K562 (cell line): Measurements from ENCODE around the gene MYPN. TPM values are rescaled to one million over a fixed set of nuclear protein-coding genes. Genes with fewer than 3 reads are reported as not detected.

Source experiments
- ATAC-seq: fragments of 200-7000 bp; cut with Tn5 transposase; 3 replicates; pipeline ENCODE4 v1.9.1; 2020; ENCODE audit warnings: moderate library complexity
- BruUV-seq: library from RNA; stranded (reverse); fragments of 400-500 nt; replicated peaks from 2 replicates; lab custom pipeline; 2021; lab: Mats Ljungman, UMichigan
- CTCF ChIA-PET: fragments of 300-600 bp; formaldehyde crosslinking; extraction: SDS; loops from one replicate; lab custom pipeline; 2021; ENCODE audit warnings: low intra/inter-chr PET ratio; lab: Yijun Ruan, JAX
- POLR2A ChIA-PET: fragments of 300-600, 350-650 bp; sonication (Branson Sonifier 250); formaldehyde crosslinking; extraction: SDS; loops from one replicate; lab custom pipeline; 2021; ENCODE audit warnings: antibody characterized with exemption, inconsistent platforms; lab: Yijun Ruan, JAX
- DNase-seq, 4 experiments: peaks; one replicate each; pipeline versions ENCODE4 v3.0.0 to v3.0.0-alpha.2; 2011 to 2018; ENCODE audit warnings: low spot score in 3 of 4, mixed read lengths in 3 of 4; ENCODE audit errors: extremely low read depth in 1 of 4
- FAIRE-seq: peaks from 2 replicates; lab custom pipeline; 2011; peaks lifted over from hg19 to GRCh38; lab: Jason Lieb, UNC
- H2AFZ ChIP-seq: 2 replicates; pipeline ENCODE4 v1.6.0; 2011; ENCODE audit warnings: low read depth, low read length, control low read depth, inconsistent platforms
- H3K27ac ChIP-seq: fragments of 200-600 bp; 3 replicates; pipeline ENCODE4 v1.8.0; 2011; ENCODE audit warnings: low read depth, mild to moderate bottlenecking, control low read depth, inconsistent platforms, low read length, moderate library complexity, mixed read lengths; ENCODE audit errors: extremely low read depth
- H3K27me3 ChIP-seq, 2 experiments: fragments of 300-600 bp in 1 of 2; 2 replicates in 1 of 2; 3 replicates in 1 of 2; pipeline versions ENCODE4 v1.6.0 to v1.8.0; 2011; ENCODE audit warnings: inconsistent platforms in 2 of 2, low read length in 2 of 2, mild to moderate bottlenecking in 1 of 2, mixed read lengths in 1 of 2, moderate library complexity in 1 of 2; ENCODE audit not compliant: control insufficient read depth in 2 of 2, insufficient read depth in 2 of 2
- H3K36me3 ChIP-seq: fragments of 300-600 bp; 3 replicates; pipeline ENCODE4 v1.8.0; 2011; ENCODE audit warnings: mild to moderate bottlenecking, low read length, inconsistent platforms; ENCODE audit not compliant: control insufficient read depth, insufficient read depth
- H3K4me1 ChIP-seq, 2 experiments: fragments of 200-600 bp in 1 of 2; replicated peaks in 1 of 2; 2 replicates in 1 of 2; 3 replicates in 1 of 2; pipeline versions ENCODE4 v1.5.1 to v1.8.0; 2011; ENCODE audit warnings: inconsistent platforms in 2 of 2, low read length in 2 of 2, mild to moderate bottlenecking in 1 of 2, mixed read lengths in 1 of 2, moderate library complexity in 1 of 2; ENCODE audit not compliant: control insufficient read depth in 2 of 2, insufficient read depth in 2 of 2
- H3K4me2 ChIP-seq: 2 replicates; pipeline ENCODE4 v1.6.1; 2011; ENCODE audit warnings: low read length, control low read depth, inconsistent platforms, mixed read lengths; ENCODE audit not compliant: insufficient read depth
- H3K4me3 ChIP-seq: fragments of 200-600 bp; sonication (generic), shearing (Covaris generic); 2 replicates; pipeline ENCODE4 v1.5.1; 2016; ENCODE audit warnings: control low read depth, inconsistent platforms
- H3K79me2 ChIP-seq: fragments of 200-600 bp; 3 replicates; pipeline ENCODE4 v1.8.0; 2011; ENCODE audit warnings: low read length, inconsistent platforms; ENCODE audit not compliant: control insufficient read depth, insufficient read depth
- H3K9ac ChIP-seq, 2 experiments: 2 replicates each; pipeline versions ENCODE4 v1.6.0 to v1.6.1; 2011; ENCODE audit warnings: low read depth in 2 of 2, low read length in 2 of 2, control low read depth in 1 of 2, inconsistent platforms in 1 of 2, mild to moderate bottlenecking in 1 of 2, mixed read lengths in 1 of 2; ENCODE audit not compliant: insufficient read depth in 1 of 2
- H3K9me1 ChIP-seq: one replicate; pipeline ENCODE4 v1.6.0; 2011; ENCODE audit warnings: inconsistent platforms, mild to moderate bottlenecking, low read length, moderate library complexity; ENCODE audit not compliant: control insufficient read depth, insufficient read depth
- H3K9me3 ChIP-seq: replicated peaks from 2 replicates; pipeline ENCODE4 v1.5.1; 2011; ENCODE audit warnings: low read depth, low read length, inconsistent platforms; ENCODE audit not compliant: control insufficient read depth, insufficient read depth
- H4K20me1 ChIP-seq: replicated peaks from 2 replicates; pipeline ENCODE4 v1.6.1; 2011; ENCODE audit warnings: low read length, inconsistent platforms, mixed read lengths; ENCODE audit not compliant: control insufficient read depth, insufficient read depth
- ARID1B ChIP-seq: fragments of 450-650 bp; IDR thresholded peaks from 2 replicates; pipeline ENCODE4 v1.6.1; 2016; ENCODE audit warnings: antibody characterized with exemption, mild to moderate bottlenecking, inconsistent platforms
- FOXA1 ChIP-seq: fragments of 450-650 bp; IDR thresholded peaks from 2 replicates; pipeline ENCODE4 v1.6.1; 2016; ENCODE audit warnings: mild to moderate bottlenecking, borderline replicate concordance
- KLF13 ChIP-seq: fragments of 450-650 bp; IDR thresholded peaks from 2 replicates; pipeline ENCODE4 v1.6.1; 2016; ENCODE audit warnings: missing genetic modification characterization, low read depth, mild to moderate bottlenecking, missing compliant biosample characterization, moderate library complexity, borderline replicate concordance
- NFATC3 ChIP-seq: fragments of 450-650 bp; IDR thresholded peaks from 2 replicates; pipeline ENCODE4 v1.6.1; 2017; ENCODE audit warnings: mild to moderate bottlenecking
- ZNF24 ChIP-seq: fragments of 450-650 bp; IDR thresholded peaks from 2 replicates; pipeline ENCODE4 v1.6.1; 2016
- WGBS: fragments of 100-300 bp; shearing (Covaris generic); methylation state at CpG from one replicate; pipeline ENCODE4 v1.1.6; 2016; ENCODE audit warnings: low coverage, mixed read lengths; ENCODE audit not compliant: insufficient coverage; ENCODE audit errors: missing lambda C conversion rate; 5-methylcytosine and 5-hydroxymethylcytosine counted together
- in situ Hi-C: fragments of 300-500 bp; cut with MboI; formaldehyde crosslinking; loops from 4 replicates; pipeline ENCODE4 v1.15.0; 2018; ENCODE audit warnings: inconsistent platforms, mixed read lengths
- intact Hi-C: fragments of 100-400 bp; cut with micrococcal nuclease; formaldehyde crosslinking; loops from 2 replicates; pipeline ENCODE4 v1.14.2; 2022
- polyA plus RNA-seq, 8 experiments: library from polyadenylated mRNA; depleted of rRNA in 4 of 8; stranded (reverse) in 5 of 8; unstranded in 3 of 8; fragments of >200 nt; fragmentation: Nextera tagmentation in 2 of 8; fragmentation: Illumina TruSeq in 1 of 8; extraction: Ambion mirVana in 2 of 8; extraction: Trizol in 1 of 8; gene quantifications; 2 replicates each; pipeline versions ENCODE4 v1.2.1 to v1.2.3, GENCODE V29; 2011 to 2014; ENCODE audit warnings: inconsistent platforms in 1 of 8, missing spikeins in 1 of 8
- total RNA-seq, 7 experiments: library from RNA; depleted of rRNA in 6 of 7; stranded (reverse); fragments of >200 nt in 6 of 7; fragmentation: Illumina TruSeq in 2 of 7; extraction: Trizol in 2 of 7; gene quantifications; 2 replicates each; pipeline versions ENCODE4 v1.2.1 to v1.2.3, GENCODE V29; 2011 to 2021; ENCODE audit warnings: low replicate concordance in 1 of 7
- TF ChIP-seq, protein P1 (sequence below): fragments of 450-650 bp; IDR thresholded peaks from 2 replicates; pipeline ENCODE4 v1.6.1; 2016; ENCODE audit warnings: mild to moderate bottlenecking, moderate library complexity
- TF ChIP-seq, protein P2 (sequence below): conservative IDR thresholded peaks from 2 replicates; pipeline ENCODE4 v1.6.1; 2011; ENCODE audit warnings: low read depth, mild to moderate bottlenecking, low read length; ENCODE audit not compliant: control insufficient read depth
- TF ChIP-seq, protein P3 (sequence below): sonication (generic); formaldehyde crosslinking; IDR thresholded peaks from 2 replicates; pipeline ENCODE4 v1.8.1; 2022; ENCODE audit warnings: missing genetic modification reagents

The MYPN gene
- total and polyA plus RNA-seq, 9 of the 15 experiments (the other 6 are each of a cell fraction or from before 2014, with no cell fraction given), result not detected

DNA sequence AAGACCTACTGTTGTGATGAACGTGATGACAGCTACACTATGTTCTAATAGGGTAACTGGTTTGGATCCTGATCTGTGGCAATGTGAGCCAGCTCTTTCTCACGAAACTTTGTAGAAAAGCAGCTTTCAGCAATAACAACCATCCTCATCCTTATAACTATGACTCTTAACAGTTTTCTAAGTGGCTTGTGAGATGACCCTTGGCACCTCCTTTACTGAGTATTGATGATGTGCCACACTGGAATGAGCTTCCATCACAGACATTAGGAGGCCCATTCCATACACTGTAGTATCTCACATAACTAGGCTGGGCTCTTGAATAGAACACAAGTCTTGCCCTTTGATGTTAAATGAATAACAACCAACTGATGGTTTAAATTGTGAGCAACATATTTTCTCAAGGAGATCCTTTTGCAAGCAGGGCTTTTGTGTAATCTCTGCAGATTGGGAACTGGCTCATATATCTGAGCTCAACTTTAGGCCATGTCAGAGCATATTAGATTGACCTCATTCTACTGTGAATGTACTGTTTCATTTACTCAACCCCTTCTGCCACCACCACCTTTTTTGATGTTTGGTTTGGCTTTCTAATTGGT lies 46.4 kb downstream of the MYPN start:
- Histone ChIP-seq H3K36me3 (no peaks in the 10 kb centered on the region), H3K4me2 (no peak overlapping the region), H4K20me1 (no peaks in the 10 kb centered on the region), H3K9ac (no peak overlapping the region), H3K79me2 (no peaks in the 10 kb centered on the region), H3K27me3 (peaks cover 3 to 4% of the 10 kb centered on the region in 2 experiments; a peak in 4 of 5 replicates), H2AFZ (no peak overlapping the region), H3K4me1 (no peaks in the 10 kb centered on the region), H3K9me3 (no peaks in the 10 kb centered on the region), H3K4me3 (no peak overlapping the region), H3K9me1 (no peaks in the 10 kb centered on the region), H3K27ac (no peak overlapping the region)
- whole genome bisulfite sequencing, result 0% methylated on average over 2 of the region's 2 CpGs
- ChIA-PET POLR2A (interaction anchor here (0.9 to 1.4 kb wide), 3 partner anchors 15 to 391 kb away, joined by 3 read pairs; no protein-coding TSS in a partner anchor), CTCF (interaction anchor here (0.6 to 2.9 kb wide), 5 partner anchors 300 to 1384 kb away, joined by 3 to 24 read pairs (median 4); partner anchors contain the start of gene DNAJC12)
- ATAC-seq (no peak), DNase-seq (no peak), FAIRE-seq (no peak)
- BruUV-seq, result no TSS peak
- intact Hi-C loops, result loop anchor here (1.0 to 5.0 kb wide), 3 partner anchors 73 to 367 kb away; no protein-coding TSS in a partner anchor
- in situ Hi-C loops, result no loop called here
- TF ChIP-seq, protein P1, sequence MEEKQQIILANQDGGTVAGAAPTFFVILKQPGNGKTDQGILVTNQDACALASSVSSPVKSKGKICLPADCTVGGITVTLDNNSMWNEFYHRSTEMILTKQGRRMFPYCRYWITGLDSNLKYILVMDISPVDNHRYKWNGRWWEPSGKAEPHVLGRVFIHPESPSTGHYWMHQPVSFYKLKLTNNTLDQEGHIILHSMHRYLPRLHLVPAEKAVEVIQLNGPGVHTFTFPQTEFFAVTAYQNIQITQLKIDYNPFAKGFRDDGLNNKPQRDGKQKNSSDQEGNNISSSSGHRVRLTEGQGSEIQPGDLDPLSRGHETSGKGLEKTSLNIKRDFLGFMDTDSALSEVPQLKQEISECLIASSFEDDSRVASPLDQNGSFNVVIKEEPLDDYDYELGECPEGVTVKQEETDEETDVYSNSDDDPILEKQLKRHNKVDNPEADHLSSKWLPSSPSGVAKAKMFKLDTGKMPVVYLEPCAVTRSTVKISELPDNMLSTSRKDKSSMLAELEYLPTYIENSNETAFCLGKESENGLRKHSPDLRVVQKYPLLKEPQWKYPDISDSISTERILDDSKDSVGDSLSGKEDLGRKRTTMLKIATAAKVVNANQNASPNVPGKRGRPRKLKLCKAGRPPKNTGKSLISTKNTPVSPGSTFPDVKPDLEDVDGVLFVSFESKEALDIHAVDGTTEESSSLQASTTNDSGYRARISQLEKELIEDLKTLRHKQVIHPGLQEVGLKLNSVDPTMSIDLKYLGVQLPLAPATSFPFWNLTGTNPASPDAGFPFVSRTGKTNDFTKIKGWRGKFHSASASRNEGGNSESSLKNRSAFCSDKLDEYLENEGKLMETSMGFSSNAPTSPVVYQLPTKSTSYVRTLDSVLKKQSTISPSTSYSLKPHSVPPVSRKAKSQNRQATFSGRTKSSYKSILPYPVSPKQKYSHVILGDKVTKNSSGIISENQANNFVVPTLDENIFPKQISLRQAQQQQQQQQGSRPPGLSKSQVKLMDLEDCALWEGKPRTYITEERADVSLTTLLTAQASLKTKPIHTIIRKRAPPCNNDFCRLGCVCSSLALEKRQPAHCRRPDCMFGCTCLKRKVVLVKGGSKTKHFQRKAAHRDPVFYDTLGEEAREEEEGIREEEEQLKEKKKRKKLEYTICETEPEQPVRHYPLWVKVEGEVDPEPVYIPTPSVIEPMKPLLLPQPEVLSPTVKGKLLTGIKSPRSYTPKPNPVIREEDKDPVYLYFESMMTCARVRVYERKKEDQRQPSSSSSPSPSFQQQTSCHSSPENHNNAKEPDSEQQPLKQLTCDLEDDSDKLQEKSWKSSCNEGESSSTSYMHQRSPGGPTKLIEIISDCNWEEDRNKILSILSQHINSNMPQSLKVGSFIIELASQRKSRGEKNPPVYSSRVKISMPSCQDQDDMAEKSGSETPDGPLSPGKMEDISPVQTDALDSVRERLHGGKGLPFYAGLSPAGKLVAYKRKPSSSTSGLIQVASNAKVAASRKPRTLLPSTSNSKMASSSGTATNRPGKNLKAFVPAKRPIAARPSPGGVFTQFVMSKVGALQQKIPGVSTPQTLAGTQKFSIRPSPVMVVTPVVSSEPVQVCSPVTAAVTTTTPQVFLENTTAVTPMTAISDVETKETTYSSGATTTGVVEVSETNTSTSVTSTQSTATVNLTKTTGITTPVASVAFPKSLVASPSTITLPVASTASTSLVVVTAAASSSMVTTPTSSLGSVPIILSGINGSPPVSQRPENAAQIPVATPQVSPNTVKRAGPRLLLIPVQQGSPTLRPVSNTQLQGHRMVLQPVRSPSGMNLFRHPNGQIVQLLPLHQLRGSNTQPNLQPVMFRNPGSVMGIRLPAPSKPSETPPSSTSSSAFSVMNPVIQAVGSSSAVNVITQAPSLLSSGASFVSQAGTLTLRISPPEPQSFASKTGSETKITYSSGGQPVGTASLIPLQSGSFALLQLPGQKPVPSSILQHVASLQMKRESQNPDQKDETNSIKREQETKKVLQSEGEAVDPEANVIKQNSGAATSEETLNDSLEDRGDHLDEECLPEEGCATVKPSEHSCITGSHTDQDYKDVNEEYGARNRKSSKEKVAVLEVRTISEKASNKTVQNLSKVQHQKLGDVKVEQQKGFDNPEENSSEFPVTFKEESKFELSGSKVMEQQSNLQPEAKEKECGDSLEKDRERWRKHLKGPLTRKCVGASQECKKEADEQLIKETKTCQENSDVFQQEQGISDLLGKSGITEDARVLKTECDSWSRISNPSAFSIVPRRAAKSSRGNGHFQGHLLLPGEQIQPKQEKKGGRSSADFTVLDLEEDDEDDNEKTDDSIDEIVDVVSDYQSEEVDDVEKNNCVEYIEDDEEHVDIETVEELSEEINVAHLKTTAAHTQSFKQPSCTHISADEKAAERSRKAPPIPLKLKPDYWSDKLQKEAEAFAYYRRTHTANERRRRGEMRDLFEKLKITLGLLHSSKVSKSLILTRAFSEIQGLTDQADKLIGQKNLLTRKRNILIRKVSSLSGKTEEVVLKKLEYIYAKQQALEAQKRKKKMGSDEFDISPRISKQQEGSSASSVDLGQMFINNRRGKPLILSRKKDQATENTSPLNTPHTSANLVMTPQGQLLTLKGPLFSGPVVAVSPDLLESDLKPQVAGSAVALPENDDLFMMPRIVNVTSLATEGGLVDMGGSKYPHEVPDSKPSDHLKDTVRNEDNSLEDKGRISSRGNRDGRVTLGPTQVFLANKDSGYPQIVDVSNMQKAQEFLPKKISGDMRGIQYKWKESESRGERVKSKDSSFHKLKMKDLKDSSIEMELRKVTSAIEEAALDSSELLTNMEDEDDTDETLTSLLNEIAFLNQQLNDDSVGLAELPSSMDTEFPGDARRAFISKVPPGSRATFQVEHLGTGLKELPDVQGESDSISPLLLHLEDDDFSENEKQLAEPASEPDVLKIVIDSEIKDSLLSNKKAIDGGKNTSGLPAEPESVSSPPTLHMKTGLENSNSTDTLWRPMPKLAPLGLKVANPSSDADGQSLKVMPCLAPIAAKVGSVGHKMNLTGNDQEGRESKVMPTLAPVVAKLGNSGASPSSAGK, result no peak
- no peak for TF ChIP-seq NFATC3
- TF ChIP-seq, protein P2, sequence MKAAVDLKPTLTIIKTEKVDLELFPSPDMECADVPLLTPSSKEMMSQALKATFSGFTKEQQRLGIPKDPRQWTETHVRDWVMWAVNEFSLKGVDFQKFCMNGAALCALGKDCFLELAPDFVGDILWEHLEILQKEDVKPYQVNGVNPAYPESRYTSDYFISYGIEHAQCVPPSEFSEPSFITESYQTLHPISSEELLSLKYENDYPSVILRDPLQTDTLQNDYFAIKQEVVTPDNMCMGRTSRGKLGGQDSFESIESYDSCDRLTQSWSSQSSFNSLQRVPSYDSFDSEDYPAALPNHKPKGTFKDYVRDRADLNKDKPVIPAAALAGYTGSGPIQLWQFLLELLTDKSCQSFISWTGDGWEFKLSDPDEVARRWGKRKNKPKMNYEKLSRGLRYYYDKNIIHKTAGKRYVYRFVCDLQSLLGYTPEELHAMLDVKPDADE, result no peak
- TF ChIP-seq, protein P3, sequence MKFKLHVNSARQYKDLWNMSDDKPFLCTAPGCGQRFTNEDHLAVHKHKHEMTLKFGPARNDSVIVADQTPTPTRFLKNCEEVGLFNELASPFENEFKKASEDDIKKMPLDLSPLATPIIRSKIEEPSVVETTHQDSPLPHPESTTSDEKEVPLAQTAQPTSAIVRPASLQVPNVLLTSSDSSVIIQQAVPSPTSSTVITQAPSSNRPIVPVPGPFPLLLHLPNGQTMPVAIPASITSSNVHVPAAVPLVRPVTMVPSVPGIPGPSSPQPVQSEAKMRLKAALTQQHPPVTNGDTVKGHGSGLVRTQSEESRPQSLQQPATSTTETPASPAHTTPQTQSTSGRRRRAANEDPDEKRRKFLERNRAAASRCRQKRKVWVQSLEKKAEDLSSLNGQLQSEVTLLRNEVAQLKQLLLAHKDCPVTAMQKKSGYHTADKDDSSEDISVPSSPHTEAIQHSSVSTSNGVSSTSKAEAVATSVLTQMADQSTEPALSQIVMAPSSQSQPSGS (CRISPR knock-in tag), result no peak
- TF ChIP-seq KLF13, result no peak
- no peak for TF ChIP-seq ZNF24
- no peak for TF ChIP-seq ARID1B
- no peak for TF ChIP-seq FOXA1
